DMS 273 (cell line): ENCODE results near the gene RINT1.
"Not testable (repeated sequence)": the region's sequence is repeated elsewhere in the genome, so short reads cannot be mapped to it uniquely, and the experiment has no call there.

ENCODE experiments used
- DNase-seq: peaks from one replicate; lab custom pipeline; 2025; ENCODE audit not compliant: unreplicated experiment; lab: John Stamatoyannopoulos, UW

RINT1 gene

DNA sequence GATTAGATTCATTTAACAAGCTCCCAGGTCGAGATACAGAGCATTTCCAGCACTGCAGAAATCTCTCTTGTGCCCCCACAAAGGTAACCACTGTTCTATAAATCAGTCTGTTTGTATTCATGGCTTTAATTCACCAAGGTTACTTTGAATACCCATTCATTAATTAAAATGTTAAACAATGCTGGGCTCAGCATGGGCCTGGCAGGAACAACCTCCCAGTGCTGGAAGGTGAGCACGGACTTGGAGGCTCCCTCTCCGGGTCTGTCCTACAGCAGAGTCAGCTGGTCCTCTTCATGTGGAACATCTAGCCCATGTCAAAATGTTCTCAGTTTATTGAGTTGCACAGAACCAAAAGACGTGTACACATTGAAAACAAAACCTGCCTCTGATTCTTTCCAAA is 64.9 kb downstream of the RINT1 start:
- no peak for DNase-seq

DNA sequence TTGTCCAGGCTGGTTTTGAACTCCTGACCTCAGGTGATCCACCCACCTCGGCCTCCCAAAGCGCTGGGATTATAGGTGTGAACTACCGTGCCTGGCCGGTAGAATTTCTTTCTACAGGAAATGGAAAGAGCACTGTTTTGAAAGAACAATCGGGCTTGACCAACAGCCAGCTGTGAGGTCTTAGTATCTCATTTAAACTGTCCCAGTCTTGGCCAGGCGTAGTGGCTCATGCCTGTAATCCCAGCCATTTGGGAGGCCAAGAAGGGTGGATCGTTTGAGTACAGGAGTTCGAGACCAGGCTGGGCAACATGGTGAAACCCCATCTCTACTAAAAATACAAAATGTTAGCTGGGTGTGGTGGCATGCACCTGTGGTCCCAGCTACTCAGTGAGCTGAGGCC is 67.1 kb downstream of the RINT1 start:
- DNase-seq, result not testable (repeated sequence)

DNA sequence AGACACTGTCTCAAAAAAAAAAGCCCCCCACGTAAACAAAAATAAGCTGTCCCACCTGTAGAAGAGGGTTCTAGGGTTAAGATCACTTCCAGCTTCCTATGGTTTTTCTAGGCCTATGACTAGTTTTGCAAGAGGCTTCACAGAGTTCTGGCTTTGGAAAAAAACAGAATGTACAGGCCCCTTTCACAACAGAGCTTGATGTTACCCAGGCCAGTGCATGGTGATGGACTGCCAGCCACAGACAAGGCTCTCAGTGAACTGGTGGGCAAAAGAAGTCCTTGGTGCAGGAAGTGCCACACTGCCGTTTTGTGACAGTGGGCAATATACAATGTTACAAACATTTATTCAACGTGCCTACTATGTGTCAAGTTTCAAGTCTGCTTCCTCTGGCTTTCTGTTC is 67.5 kb downstream of the RINT1 start:
- no peak for DNase-seq

DNA sequence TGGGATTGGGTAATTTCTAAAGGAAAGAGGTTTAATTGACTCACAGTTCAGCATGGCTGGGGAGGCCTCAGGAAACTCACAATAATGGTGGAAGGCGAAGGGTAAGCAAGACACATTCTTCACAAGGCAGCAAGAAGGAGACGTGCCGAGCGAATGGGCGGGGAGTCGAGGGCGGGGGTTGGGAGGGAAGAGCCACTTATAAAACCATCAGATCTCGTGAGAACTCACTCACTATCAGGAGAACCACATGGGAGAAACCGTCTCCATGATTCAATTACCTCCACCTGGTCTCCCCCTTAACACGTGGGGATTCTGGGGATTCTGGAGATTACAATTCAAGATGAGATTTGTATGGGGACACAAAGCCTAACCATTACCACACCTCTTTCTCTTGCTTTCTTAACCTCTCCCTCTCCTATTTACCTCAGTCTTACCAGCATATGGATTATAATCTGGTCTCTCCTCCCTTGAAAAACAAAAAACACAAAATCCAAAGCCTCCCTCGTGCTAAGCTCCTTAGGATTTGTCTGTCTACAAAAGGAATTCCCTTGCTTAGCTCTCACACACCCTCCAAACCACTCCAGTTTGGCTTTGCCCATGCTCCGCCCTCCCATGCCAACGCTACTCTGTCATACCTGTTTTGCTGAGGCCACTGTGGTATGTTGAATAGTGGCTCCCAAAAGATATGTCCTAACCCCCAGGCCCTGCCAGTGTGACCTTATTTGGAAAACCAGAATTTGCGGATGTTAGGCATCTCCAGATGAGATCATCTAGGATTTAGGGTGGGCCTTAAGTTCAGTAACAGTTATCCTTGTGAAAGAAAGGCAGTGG is 68.9 kb downstream of the RINT1 start:
- no peak for DNase-seq

DNA sequence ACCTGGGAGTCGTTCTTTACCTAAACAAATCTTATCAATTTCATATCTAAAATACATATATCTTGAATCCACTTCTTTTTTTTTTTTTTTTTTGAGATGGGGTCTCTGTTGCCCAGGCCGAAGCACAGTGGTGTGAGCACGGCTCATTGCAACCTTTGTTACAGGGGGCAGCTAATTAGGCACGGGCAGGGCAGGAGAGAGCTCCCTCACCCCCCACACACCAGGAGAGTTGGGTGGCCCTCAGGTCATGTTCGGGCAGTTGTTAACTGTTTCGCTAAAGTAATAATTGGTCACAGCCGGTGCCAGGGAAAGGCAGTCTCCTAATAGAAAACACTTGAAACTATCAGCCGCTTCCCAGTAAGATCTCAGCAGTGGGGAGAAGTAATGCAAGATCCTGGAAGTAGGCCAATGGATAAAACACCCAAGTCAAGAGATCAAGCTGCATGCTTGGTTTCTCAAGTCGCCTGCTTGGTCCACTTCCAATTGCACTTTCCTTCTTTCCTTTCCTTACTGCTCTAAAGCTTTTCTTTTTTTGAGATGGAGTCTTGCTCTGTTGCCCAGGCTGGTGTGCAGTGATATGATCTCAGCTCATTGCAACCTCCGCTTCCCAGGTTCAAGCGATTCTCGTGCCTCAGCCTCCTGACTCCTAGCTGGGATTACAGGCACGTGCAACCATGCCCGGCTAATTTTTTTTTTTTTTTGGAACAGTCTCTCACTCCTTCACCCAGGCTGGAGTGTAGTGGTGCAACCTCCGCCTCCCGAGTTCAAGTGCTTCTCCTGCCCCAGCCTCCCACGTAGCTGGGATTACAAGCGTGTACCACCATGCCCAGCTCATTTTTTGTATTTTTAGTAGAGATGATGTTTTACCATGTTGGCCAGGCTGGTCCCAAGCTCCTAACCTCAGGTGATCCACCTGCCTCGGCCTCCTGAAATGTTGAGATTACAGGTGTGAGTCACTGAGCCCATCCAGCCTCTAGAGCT is 70.6 kb downstream of the RINT1 start:
- DNase-seq, result no peak

DNA sequence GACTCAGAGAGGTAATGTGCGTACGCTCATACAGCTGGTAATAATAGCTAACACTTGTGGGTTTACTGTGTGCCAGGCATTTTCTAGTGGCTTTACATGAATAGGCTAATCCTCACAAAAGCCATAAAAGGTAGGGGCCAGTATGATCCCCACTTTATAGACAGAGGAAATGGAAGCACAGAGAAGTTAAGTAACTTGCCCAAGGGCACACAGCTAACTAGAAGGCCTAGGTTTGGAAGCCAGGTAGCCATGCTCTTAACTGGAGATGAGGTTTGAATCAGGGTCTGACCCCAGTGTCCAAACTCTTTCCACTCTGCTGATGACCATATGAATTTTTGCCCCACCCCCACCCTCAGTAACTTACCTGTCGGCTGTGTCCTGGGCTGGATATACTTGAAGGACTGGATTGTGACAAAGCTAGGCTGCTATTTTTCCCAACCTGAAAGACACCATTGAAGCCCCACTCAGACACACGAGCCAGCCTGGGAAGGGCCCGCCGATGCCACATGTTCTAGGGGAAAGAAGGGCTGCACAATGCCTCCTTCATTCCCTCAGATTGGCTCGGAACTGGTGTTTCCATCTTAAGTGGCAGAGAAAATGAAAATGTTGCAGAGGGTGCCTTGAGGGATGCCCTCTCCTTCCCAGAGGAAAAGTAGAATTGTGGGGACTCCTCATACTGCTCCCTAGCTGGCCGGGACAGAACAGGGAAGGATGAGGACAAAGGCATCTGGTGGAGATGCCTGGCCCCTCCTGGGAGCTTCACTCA is 78.3 kb downstream of the RINT1 start:
- no peak for DNase-seq

DNA sequence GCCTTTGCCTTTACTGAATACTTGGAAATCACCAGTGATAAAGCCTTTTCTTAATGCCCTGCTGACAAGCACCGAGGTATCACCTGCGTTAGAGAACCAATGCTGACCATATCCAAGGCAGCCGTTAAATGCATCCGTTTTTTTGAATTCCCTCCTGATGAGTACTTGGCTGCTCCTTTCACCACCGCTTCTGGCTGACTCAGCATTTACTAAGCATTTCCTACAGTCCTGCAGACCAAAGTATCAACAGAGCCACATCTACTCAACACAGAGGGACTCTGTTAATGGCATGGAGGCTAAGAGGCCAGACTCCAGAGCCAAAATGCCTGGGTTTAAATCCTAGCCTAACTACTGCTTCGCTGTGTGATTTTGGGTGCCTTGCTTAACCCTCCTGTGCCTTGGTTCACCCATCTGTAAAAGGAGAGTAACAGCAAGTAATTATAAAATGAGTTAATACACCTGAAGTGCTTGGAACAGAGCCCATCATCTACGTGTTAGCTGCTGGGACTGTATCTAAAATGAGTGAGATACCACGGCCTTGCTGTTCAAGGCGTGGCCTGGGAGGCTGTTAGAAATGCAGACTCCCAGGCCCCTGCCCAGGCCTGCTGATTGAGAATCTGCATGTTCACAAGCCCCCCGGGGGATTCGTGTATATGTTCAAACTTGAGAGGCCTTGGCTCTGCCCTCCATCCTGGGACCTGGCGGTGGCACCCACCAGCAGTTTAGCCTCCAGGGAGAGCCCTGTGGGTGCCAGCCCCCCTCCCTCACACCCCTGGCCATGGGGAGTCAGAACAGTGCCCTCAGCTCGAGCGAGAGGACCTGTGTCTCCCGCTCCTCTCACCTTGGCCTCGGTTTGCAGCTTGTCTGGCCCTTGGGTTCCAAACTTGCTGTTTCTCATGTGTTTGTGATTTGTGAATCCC is 80.1 kb downstream of the RINT1 start:
- no peak for DNase-seq

DNA sequence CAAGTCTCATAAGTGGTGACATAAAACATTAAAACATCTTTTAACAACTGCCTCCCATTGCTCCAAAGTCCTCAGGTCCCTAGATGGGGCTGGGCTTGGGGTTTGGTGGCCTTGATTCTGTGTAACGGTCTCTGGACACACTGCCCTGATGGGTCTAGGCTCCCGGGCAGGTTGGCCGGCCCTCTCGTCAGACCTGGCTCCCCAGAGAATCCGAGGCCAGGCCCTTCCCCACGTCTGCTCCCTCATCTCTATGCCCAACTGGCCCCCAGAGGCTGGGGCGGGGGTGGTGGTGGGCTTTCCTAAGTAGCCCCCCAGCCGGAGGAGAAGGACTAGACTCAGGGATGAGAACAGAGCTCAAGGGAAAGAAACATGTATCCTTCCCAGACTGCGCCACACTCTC is 80.8 kb downstream of the RINT1 start:
- no peak for DNase-seq

DNA sequence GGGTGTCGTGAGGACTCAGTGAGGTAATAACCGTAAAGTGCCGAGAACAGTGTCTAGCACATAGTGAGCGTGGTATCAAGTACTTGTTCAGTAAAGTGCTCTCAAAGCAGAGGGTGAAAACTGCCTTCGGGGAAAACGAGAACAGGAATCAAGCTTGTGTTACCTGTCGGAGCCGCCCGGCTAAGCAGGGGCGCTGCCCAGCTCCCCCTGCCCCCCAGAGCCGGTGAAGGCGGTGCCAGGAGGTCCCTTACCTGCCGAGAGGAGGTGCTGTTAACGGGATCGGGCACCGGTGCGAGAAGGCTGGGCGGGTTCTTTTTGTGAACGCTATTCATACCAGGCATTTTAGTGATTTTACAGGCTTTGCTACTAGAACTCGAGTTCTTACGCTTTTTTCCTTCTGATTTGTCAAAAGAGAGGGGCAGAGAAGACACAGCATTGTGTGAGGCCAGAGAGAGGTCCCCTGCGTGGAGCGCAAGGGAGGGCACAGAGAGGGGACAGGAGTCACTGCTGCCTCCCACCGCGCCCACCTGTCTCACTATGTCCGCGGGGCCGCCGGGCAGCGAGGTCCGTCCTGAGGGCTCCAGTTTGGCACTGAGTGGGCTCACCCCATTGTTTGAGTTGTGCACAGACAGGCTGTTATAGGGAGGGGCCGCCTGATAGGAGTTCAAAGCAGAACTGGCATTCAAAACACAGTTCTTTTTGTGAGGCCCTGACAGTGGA is 81.8 kb downstream of the RINT1 start:
- no peak for DNase-seq

DNA sequence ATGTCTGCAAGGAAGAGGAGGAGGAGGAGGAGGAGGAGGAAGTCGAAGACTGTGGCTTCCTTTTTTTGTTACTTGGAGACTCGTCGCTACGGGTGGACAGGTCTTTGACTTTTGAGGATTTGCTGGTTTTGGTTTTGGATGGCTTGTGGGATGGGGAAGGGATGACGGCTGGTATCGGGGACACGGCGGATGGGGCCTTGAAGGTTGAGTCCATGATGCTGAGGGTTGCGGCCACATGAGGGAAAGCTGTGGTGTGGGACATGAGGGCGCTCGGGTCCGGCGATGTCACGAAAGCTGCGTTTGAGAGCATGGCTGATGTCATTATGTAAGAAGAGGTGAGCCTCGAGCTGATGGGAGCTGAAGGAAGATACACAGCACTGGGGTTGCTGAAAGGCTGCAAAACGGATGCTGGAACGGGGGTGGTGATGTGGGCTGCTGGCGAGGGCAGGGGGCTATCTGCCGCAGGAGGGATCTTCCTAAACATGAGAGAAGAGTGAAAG is 82.4 kb downstream of the RINT1 start:
- DNase-seq, result no peak
